ENCODE data around the gene NOX3. TPM values are rescaled to one million over a fixed set of nuclear protein-coding genes. Genes with fewer than 3 reads are reported as not detected.
A peak's percentile ranks its signal among the peaks of the same experiment; 100 is the strongest.

The NOX3 gene
- total and polyA plus RNA-seq, 10 of the 15 experiments (the other 5 are each of a cell fraction or from before 2014, with no cell fraction given): not detected

DNA sequence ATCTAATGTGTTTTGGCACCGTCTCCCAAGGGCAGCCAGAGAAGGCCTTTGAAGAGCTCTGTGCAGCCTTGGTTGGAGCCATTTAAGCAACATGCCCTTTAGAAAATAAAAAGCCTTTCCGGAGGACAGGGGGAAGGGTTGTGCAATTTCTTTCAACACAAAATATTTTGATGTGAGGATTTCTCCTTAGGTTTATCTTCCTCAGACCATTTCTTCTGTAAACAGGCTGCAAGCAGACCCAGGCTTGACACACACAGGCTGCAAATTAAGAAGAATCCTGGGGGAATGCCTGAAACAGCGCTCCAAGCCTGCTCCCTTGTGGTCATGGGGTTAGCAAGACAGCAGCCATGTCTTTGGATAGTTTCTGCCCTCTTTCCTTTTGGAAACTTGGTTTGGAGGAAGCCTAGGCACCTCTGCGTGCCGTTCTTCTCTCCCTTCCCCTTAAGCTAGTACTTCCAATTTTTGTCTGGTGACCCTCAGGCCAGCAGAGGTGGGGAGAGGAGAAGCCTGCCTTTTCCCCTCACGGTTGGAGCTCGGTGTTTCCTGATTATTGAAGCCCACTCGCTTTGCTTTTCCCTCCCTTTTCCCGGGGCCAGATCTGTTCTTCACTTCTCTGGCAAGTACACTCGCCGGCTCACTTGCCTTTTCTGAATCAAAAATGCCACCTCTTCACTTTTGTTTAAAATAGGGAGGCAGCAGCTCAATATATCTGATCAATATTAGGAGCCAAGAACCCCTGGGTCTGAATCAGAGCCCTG, 39.6 kb upstream of the NOX3 start:
- Histone ChIP-seq H3K9me3 (replicated peaks; ENCODE audit: control insufficient read depth, insufficient read depth, low read length) (peaks cover 2% of the 10 kb centered on the region; the same call in 1 of the 3 replicates), H3K9ac (ENCODE audit: control insufficient read depth, insufficient read depth, low read length) (no peak overlapping the region), H3K4me1 (ENCODE audit: control insufficient read depth, insufficient read depth, low read length) (peaks cover 5% of the 10 kb centered on the region; the same call in 1 of the 2 replicates), H3K27me3 (replicated peaks in 1 of 2; ENCODE audit: control insufficient read depth in 2 of 2, insufficient read depth in 2 of 2, low read length in 1 of 2) (no peaks in the 10 kb centered on the region), H3K79me2 (ENCODE audit: control insufficient read depth, insufficient read depth, low read length) (no peaks in the 10 kb centered on the region), H3K27ac (ENCODE audit: control insufficient read depth, insufficient read depth) (no peak overlapping the region), H2AFZ (ENCODE audit: control insufficient read depth, low read depth, low read length) (no peak overlapping the region), H4K20me1 (ENCODE audit: control insufficient read depth, insufficient read depth) (no peaks in the 10 kb centered on the region), H3K4me3 (no peak overlapping the region), H3K4me2 (ENCODE audit: control insufficient read depth, insufficient read depth) (no peak overlapping the region), H3K36me3 (ENCODE audit: control insufficient read depth in 2 of 2, insufficient read depth in 2 of 2, low read length in 1 of 2) (no peaks in the 10 kb centered on the region)
- no TSS peak for BruUV-seq (replicated peaks)
- DNase-seq (ENCODE audit: low read depth, low spot score) (no peak), FAIRE-seq (no peak), ATAC-seq (no peak)
- TF ChIP-seq IRF3 (IDR thresholded peaks at IDR 0.05) (no peak), RAD21 (IDR thresholded peaks at IDR 0.05; ENCODE audit: insufficient read depth, low read depth, low read length) (peak; percentile 39; the same call in 1 of the 2 replicates), SMC3 (IDR thresholded peaks at IDR 0.05; ENCODE audit: borderline replicate concordance, low read length) (0 out of 2 replicates have a peak, but pooled peaks have one; percentile 24), YY1 (IDR thresholded peaks at IDR 0.05; ENCODE audit: low read depth, low read length) (no peak)
- TF ChIP-seq, protein P1, sequence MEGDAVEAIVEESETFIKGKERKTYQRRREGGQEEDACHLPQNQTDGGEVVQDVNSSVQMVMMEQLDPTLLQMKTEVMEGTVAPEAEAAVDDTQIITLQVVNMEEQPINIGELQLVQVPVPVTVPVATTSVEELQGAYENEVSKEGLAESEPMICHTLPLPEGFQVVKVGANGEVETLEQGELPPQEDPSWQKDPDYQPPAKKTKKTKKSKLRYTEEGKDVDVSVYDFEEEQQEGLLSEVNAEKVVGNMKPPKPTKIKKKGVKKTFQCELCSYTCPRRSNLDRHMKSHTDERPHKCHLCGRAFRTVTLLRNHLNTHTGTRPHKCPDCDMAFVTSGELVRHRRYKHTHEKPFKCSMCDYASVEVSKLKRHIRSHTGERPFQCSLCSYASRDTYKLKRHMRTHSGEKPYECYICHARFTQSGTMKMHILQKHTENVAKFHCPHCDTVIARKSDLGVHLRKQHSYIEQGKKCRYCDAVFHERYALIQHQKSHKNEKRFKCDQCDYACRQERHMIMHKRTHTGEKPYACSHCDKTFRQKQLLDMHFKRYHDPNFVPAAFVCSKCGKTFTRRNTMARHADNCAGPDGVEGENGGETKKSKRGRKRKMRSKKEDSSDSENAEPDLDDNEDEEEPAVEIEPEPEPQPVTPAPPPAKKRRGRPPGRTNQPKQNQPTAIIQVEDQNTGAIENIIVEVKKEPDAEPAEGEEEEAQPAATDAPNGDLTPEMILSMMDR (IDR thresholded peaks at IDR 0.05 in 2 of 3, conservative IDR thresholded peaks at IDR 0.05 in 1 of 3; ENCODE audit: control insufficient read depth in 2 of 3, extremely low read depth in 1 of 3, insufficient read depth in 1 of 3, low read depth in 3 of 3, low read length in 3 of 3): peak in 1 of 3 experiments; percentile 8; a peak in 1 of 6 replicates
- ChIA-PET POLR2A (interaction anchor here (1.1 kb wide), 1 partner anchor 10 kb away, joined by 3 read pairs; no protein-coding TSS in a partner anchor), SMC1A (ENCODE audit: uncharacterized antibody, unreplicated experiment) (interaction anchor here (0.8 to 3.0 kb wide), 8 partner anchors 16 to 173 kb away, joined by 3 to 30 read pairs (median 4); no protein-coding TSS in a partner anchor), CTCF (interaction anchor here (0.9 to 2.5 kb wide), 6 partner anchors 34 to 180 kb away, joined by 3 to 19 read pairs (median 4); no protein-coding TSS in a partner anchor), RAD21 (ENCODE audit: unreplicated experiment) (interaction anchor here (1.0 to 2.5 kb wide), 2 partner anchors 17 to 167 kb away, joined by 3 to 31 read pairs; no protein-coding TSS in a partner anchor)
- in situ Hi-C loops (cut with MboI): no loop called here
- intact Hi-C loops (cut with micrococcal nuclease; ENCODE audit: unreplicated experiment): no loop called here
- 86% methylated on average over 11 of the region's 11 CpGs for WGBS (ENCODE audit: insufficient coverage, insufficient replicate concordance, low lambda C conversion rate, missing lambda C conversion rate)
